Natural killer cell (primary cell): ENCODE measurements around the gene STOML2. TPM values are rescaled to one million over a fixed set of nuclear protein-coding genes. Genes with fewer than 3 reads are reported as not detected.

ENCODE experiments used
- ATAC-seq, 3 donors: fragments of 150-1000 bp in 2 of 3; fragments of 200-7000 bp in 1 of 3; cut with Tn5 transposase; 1 replicate in 1 of 3; 2 replicates in 2 of 3; pipeline ENCODE4 v1.10.0; 2021; ENCODE audit warnings: mild to moderate bottlenecking in 2 of 3, moderate library complexity in 2 of 3
- DNase-seq, 2 donors: peaks; one replicate each; pipeline versions ENCODE4 v3.0.0 to v3.0.0-alpha.2; 2013 to 2021; ENCODE audit warnings: mixed read lengths in 1 of 2
- H3K27ac ChIP-seq: one replicate; pipeline ENCODE4 v1.5.1; 2013; ENCODE audit warnings: mild to moderate bottlenecking, low read length
- H3K27me3 ChIP-seq: one replicate; pipeline ENCODE4 v1.6.1; 2013; ENCODE audit warnings: low read length; ENCODE audit not compliant: control insufficient read depth, insufficient read depth
- H3K36me3 ChIP-seq: one replicate; pipeline ENCODE4 v1.6.1; 2013; ENCODE audit warnings: low read length; ENCODE audit not compliant: control insufficient read depth, insufficient read depth
- H3K4me1 ChIP-seq: one replicate; pipeline ENCODE4 v1.6.1; 2013; ENCODE audit warnings: low read length; ENCODE audit not compliant: control insufficient read depth, insufficient read depth
- H3K4me3 ChIP-seq: one replicate; pipeline ENCODE4 v1.5.1; 2013; ENCODE audit warnings: low read length
- H3K9me3 ChIP-seq: one replicate; pipeline ENCODE4 v1.6.1; 2013; ENCODE audit warnings: low read length; ENCODE audit not compliant: control insufficient read depth, insufficient read depth
- H3K27ac Mint-ChIP-seq, 2 donors: one replicate each; pipeline ENCODE4 v1.8.0; 2022; ENCODE audit warnings: mild to moderate bottlenecking in 2 of 2, mixed read lengths in 2 of 2, moderate library complexity in 1 of 2
- H3K27me3 Mint-ChIP-seq, 2 donors: one replicate each; pipeline ENCODE4 v1.8.0; 2022; ENCODE audit warnings: low read depth in 2 of 2, mixed read lengths in 2 of 2
- H3K36me3 Mint-ChIP-seq: one replicate; pipeline ENCODE4 v1.8.0; 2022; ENCODE audit warnings: mixed read lengths
- H3K4me1 Mint-ChIP-seq, 2 donors: one replicate each; pipeline ENCODE4 v1.8.0; 2022; ENCODE audit warnings: mixed read lengths in 2 of 2
- H3K4me3 Mint-ChIP-seq: one replicate; pipeline ENCODE4 v1.8.0; 2022; ENCODE audit warnings: mild to moderate bottlenecking, moderate library complexity, mixed read lengths
- H3K9me3 Mint-ChIP-seq, 2 donors: one replicate each; pipeline ENCODE4 v1.8.0; 2022; ENCODE audit warnings: mixed read lengths in 2 of 2
- CTCF ChIP-seq: fragments of 200-600 bp; IDR thresholded peaks from one replicate; pipeline ENCODE4 v1.8.0; 2022; ENCODE audit warnings: antibody characterized with exemption
- WGBS: methylation state at CpG from one replicate; pipeline ENCODE4 v1.1.7; 2013; ENCODE audit warnings: missing lambda C conversion rate; ENCODE audit not compliant: insufficient coverage; 5-methylcytosine and 5-hydroxymethylcytosine counted together
- intact Hi-C: fragments of 100-400 bp; cut with micrococcal nuclease; formaldehyde crosslinking; loops from one replicate; pipeline ENCODE4 v1.14.2; 2022
- total RNA-seq, 4 donors: library from RNA; stranded (reverse); fragments of 120-200 nt in 1 of 4; gene quantifications; one replicate each; pipeline versions ENCODE4 v1.2.3 to v1.2.4, GENCODE V29; 2013 to 2022

Gene STOML2
- total RNA-seq, 3 donors from 2014 or later (not counting 1 experiment from before 2014, with no cell fraction given): 41.4 to 43.9 (median 41.6) TPM

GRCh38 chr9:35107297-35108290 lies 4.7 kb upstream of the STOML2 start:
- DNase-seq: no peak
- Histone ChIP-seq H3K27me3 (no peaks in the 10 kb centered on the region), H3K27ac (no peak overlapping the region), H3K4me1 (peaks cover 35% of the 10 kb centered on the region), H3K36me3 (peaks cover 39% of the 10 kb centered on the region), H3K9me3 (no peaks in the 10 kb centered on the region), H3K4me3 (no peak overlapping the region)
- Mint-ChIP-seq H3K4me1 (peaks cover 44 to 54% of the 10 kb centered on the region in 2 donors), H3K27me3 (no peaks in the 10 kb centered on the region), H3K27ac (peak overlapping the region; percentile 14 to 97), H3K36me3 (no peaks in the 10 kb centered on the region), H3K4me3 (no peak overlapping the region), H3K9me3 (no peaks in the 10 kb centered on the region)
- no peak for ATAC-seq
- intact Hi-C loops: no loop called here
- WGBS: 87% methylated on average over 18 of the region's 18 CpGs
- no peak for TF ChIP-seq CTCF

- no peak for DNase-seq
- H3K4me3 ChIP-seq: no peak overlapping the region
- peaks cover 33% of the 10 kb centered on the region for H3K4me1 ChIP-seq
- H3K27ac ChIP-seq: no peak overlapping the region
- 100% methylated on average over 3 of the region's 7 CpGs for WGBS
- no peak for TF ChIP-seq CTCF
- no peaks in the 10 kb centered on the region for H3K27me3 ChIP-seq
- no peaks in the 10 kb centered on the region for H3K9me3 Mint-ChIP-seq
- intact Hi-C loops: no loop called here
- ATAC-seq: no peak
- peaks cover 41% of the 10 kb centered on the region for H3K36me3 ChIP-seq
- no peaks in the 10 kb centered on the region for H3K27me3 Mint-ChIP-seq
- H3K4me3 Mint-ChIP-seq: no peak overlapping the region
- no peaks in the 10 kb centered on the region for H3K9me3 ChIP-seq
- peaks cover 46 to 50% of the 10 kb centered on the region in 2 donors for H3K4me1 Mint-ChIP-seq
- H3K36me3 Mint-ChIP-seq: no peaks in the 10 kb centered on the region
- H3K27ac Mint-ChIP-seq: peak overlapping the region in 1 of 2 donors; percentile 42
Observed at GRCh38 chr9:35106343-35106730, 3.4 kb upstream of the STOML2 start.

GRCh38 chr9:35105571-35106342 lies 2.8 kb upstream of the STOML2 start:
- WGBS: 98% methylated on average over 12 of the region's 13 CpGs
- peak overlapping the region in 1 of 2 donors; percentile 94 for H3K27ac Mint-ChIP-seq
- intact Hi-C loops: no loop called here
- no peak overlapping the region for H3K4me3 ChIP-seq
- peaks cover 49 to 50% of the 10 kb centered on the region in 2 donors for H3K4me1 Mint-ChIP-seq
- H3K27me3 ChIP-seq: no peaks in the 10 kb centered on the region
- no peaks in the 10 kb centered on the region for H3K9me3 Mint-ChIP-seq
- no peak overlapping the region for H3K27ac ChIP-seq
- no peaks in the 10 kb centered on the region for H3K27me3 Mint-ChIP-seq
- H3K9me3 ChIP-seq: no peaks in the 10 kb centered on the region
- no peaks in the 10 kb centered on the region for H3K36me3 Mint-ChIP-seq
- H3K36me3 ChIP-seq: peaks cover 41% of the 10 kb centered on the region
- TF ChIP-seq CTCF: no peak
- peaks cover 28% of the 10 kb centered on the region for H3K4me1 ChIP-seq
- no peak overlapping the region for H3K4me3 Mint-ChIP-seq
- ATAC-seq (no peak), DNase-seq (no peak)
